H1 (cell line): ENCODE measurements around the gene ATP1A1. TPM values are rescaled to one million over a fixed set of nuclear protein-coding genes. Genes with fewer than 3 reads are reported as not detected.

Experiments
- CEBPB ChIP-seq: IDR thresholded peaks from 2 replicates; pipeline ENCODE4 v1.6.1; 2012; ENCODE audit warnings: low read depth, low read length
- CHD1 ChIP-seq: IDR thresholded peaks from 2 replicates; pipeline ENCODE4 v1.6.1; 2012; ENCODE audit warnings: low read depth, low read length, improper control_type of control experiment
- GTF2F1 ChIP-seq: IDR thresholded peaks from 2 replicates; pipeline ENCODE4 v1.6.1; 2012; ENCODE audit warnings: low read depth, low read length, improper control_type of control experiment, borderline replicate concordance
- SAP30 ChIP-seq: fragments of 300-600 bp; sonication (generic); IDR thresholded peaks from 2 replicates; pipeline ENCODE4 v1.7.1; 2012; ENCODE audit warnings: low read length, moderate library complexity, mild to moderate bottlenecking, inconsistent platforms; ENCODE audit not compliant: insufficient read depth, insufficient replicate concordance
- polyA plus RNA-seq, 7 experiments: library from polyadenylated mRNA; depleted of rRNA in 3 of 7; stranded (reverse) in 5 of 7; unstranded in 2 of 7; fragments of >200 nt in 5 of 7; fragments of 200-250 nt in 2 of 7; gene quantifications; 1 replicate in 5 of 7; 2 replicates in 1 of 7; 4 replicates in 1 of 7; pipeline versions ENCODE4 v1.2.1 to v1.2.3, GENCODE V29; 2011 to 2013; ENCODE audit warnings: missing spikeins in 2 of 7, mixed read lengths in 2 of 7
- total RNA-seq: library from RNA; stranded (reverse); fragmentation: NEBNext Ultra II Directional; extraction: Animal tissue kit (Norgen Biotek cat#: 25700); gene quantifications from 2 replicates; pipeline ENCODE4 v1.2.1, GENCODE V29; 2021

Gene ATP1A1
- total and polyA plus RNA-seq, 2 of the 8 experiments (the other 6 are each of a cell fraction or from before 2014, with no cell fraction given) = 222 to 325 TPM

GRCh38 chr1:116392717-116393404 is 19.8 kb downstream of the ATP1A1 start (continued):
- TF ChIP-seq CEBPB (no peak), CHD1 (no peak), GTF2F1 (no peak), SAP30 (no peak)
